Lung (tissue), 12 donors: ENCODE data around the gene SPATA3. TPM values are rescaled to one million over a fixed set of nuclear protein-coding genes. Genes with fewer than 3 reads are reported as not detected.

Source experiments
- ATAC-seq: fragments of 200-7000 bp; cut with Tn5 transposase; one replicate; pipeline ENCODE4 v1.9.1; 2020; ENCODE audit warnings: moderate number of reproducible peaks; ENCODE audit not compliant: insufficient read depth, low FRiP score
- DNase-seq, 3 donors: peaks; one replicate each; pipeline ENCODE4 v3.0.0-alpha.2; 2013 to 2017
- H3K27ac ChIP-seq, 2 donors: one replicate each; pipeline ENCODE4 v1.5.1; 2013; ENCODE audit warnings: mild to moderate bottlenecking in 2 of 2, moderate library complexity in 2 of 2, control low read depth in 1 of 2, inconsistent platforms in 1 of 2, low read depth in 1 of 2, low read length in 1 of 2
- H3K27me3 ChIP-seq, 3 donors: one replicate each; pipeline ENCODE4 v1.5.1; 2013; ENCODE audit warnings: low read length in 2 of 3; ENCODE audit not compliant: control insufficient read depth in 3 of 3, insufficient read depth in 3 of 3
- H3K36me3 ChIP-seq, 4 donors: one replicate each; pipeline ENCODE4 v1.5.1; 2013; ENCODE audit warnings: low read length in 4 of 4, mild to moderate bottlenecking in 1 of 4, moderate library complexity in 1 of 4; ENCODE audit not compliant: control insufficient read depth in 4 of 4, insufficient read depth in 4 of 4
- H3K4me1 ChIP-seq, 5 donors: one replicate each; pipeline ENCODE4 v1.5.1; 2013; ENCODE audit warnings: low read length in 5 of 5, mild to moderate bottlenecking in 2 of 5, moderate library complexity in 1 of 5; ENCODE audit not compliant: control insufficient read depth in 5 of 5, insufficient read depth in 5 of 5
- H3K4me3 ChIP-seq: one replicate; pipeline ENCODE4 v1.5.1; 2013; ENCODE audit warnings: mild to moderate bottlenecking, control low read depth, moderate library complexity
- H3K9ac ChIP-seq, 2 donors: one replicate each; pipeline ENCODE4 v1.5.1; 2013; ENCODE audit warnings: low read length in 2 of 2, control low read depth in 1 of 2; ENCODE audit not compliant: insufficient read depth in 1 of 2
- H3K9me3 ChIP-seq, 4 donors: one replicate each; pipeline ENCODE4 v1.5.1; 2013; ENCODE audit warnings: low read length in 3 of 4, mild to moderate bottlenecking in 1 of 4, moderate library complexity in 1 of 4; ENCODE audit not compliant: control insufficient read depth in 4 of 4, insufficient read depth in 3 of 4
- WGBS, 2 donors: extraction: QIAGEN DNeasy Blood & Tissue Kit; methylation state at CpG; one replicate each; pipeline ENCODE4 v1.1.7; 2013; 5-methylcytosine and 5-hydroxymethylcytosine counted together
- polyA plus RNA-seq, 2 donors: library from polyadenylated mRNA; stranded (reverse); fragments of 200-250 nt; gene quantifications; one replicate each; pipeline ENCODE4 v1.2.1, GENCODE V29; 2013
- total RNA-seq, 2 donors: library from RNA; depleted of rRNA in 1 of 2; stranded (reverse); fragments of >200 nt in 1 of 2; gene quantifications; one replicate each; pipeline ENCODE4 v1.2.1, GENCODE V29; 2014 to 2021
- TF ChIP-seq, protein P1 (sequence below): IDR thresholded peaks from 2 replicates; pipeline ENCODE4 v1.5.1; 2012; ENCODE audit warnings: mild to moderate bottlenecking; ENCODE audit errors: control extremely low read depth, extremely low read depth
- donor health status: control.
- donor health status: control.
- donor health status: Bipolar disorder and iron deficiency.
- donor health status: healthy.
- donor health status: DM: yes; HTN: yes; CAD: no.

Gene SPATA3
- total and polyA plus RNA-seq, 4 donors: not detected

- Histone ChIP-seq H3K4me1 (no peaks in the 10 kb centered on the region), H3K36me3 (no peaks in the 10 kb centered on the region), H3K4me3 (no peak overlapping the region), H3K27me3 (peaks cover 0 to 4% (median 2%) of the 10 kb centered on the region in 3 donors), H3K27ac (no peak overlapping the region), H3K9me3 (no peaks in the 10 kb centered on the region), H3K9ac (no peak overlapping the region)
- DNase-seq: no peak
- TF ChIP-seq, protein P1, sequence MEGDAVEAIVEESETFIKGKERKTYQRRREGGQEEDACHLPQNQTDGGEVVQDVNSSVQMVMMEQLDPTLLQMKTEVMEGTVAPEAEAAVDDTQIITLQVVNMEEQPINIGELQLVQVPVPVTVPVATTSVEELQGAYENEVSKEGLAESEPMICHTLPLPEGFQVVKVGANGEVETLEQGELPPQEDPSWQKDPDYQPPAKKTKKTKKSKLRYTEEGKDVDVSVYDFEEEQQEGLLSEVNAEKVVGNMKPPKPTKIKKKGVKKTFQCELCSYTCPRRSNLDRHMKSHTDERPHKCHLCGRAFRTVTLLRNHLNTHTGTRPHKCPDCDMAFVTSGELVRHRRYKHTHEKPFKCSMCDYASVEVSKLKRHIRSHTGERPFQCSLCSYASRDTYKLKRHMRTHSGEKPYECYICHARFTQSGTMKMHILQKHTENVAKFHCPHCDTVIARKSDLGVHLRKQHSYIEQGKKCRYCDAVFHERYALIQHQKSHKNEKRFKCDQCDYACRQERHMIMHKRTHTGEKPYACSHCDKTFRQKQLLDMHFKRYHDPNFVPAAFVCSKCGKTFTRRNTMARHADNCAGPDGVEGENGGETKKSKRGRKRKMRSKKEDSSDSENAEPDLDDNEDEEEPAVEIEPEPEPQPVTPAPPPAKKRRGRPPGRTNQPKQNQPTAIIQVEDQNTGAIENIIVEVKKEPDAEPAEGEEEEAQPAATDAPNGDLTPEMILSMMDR: no peak
- no peak for ATAC-seq
- 74 to 84% methylated on average over 10 of the region's 10 CpGs for WGBS, 2 donors
Observed at GRCh38 chr2:231007286-231008098, 11.6 kb downstream of the SPATA3 start.

DNA sequence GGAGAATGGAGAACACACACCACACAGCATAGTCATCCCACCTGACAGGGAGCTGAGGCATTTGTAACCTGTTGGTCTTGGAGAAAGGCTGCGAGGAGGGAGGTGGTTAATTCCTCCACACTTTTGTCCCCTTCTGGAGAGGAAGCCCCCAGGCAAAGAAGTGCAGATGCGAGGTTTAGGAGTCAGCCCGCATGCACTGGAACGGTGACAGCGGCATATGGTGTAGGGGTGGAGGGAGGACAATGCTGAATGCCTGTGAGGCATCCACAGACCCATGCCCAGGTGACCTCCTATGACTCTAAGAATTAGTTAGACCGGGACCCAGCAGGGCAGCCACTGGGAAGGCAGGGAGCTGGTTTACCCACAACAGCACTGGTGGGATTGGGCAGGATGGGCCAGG, 12.2 kb downstream of the SPATA3 start:
- TF ChIP-seq, protein P1: no peak
- WGBS, 2 donors: 91 to 95% methylated on average over 6 of the region's 6 CpGs

GRCh38 chr2:231009236-231009919, 13.5 kb downstream of the SPATA3 start:
- ATAC-seq: no peak
- Histone ChIP-seq H3K27me3 (peaks cover 0 to 2% (median 0%) of the 10 kb centered on the region in 3 donors), H3K9me3 (no peaks in the 10 kb centered on the region), H3K36me3 (no peaks in the 10 kb centered on the region), H3K4me3 (no peak overlapping the region), H3K4me1 (no peaks in the 10 kb centered on the region), H3K27ac (no peak overlapping the region), H3K9ac (no peak overlapping the region)
- DNase-seq: no peak
- TF ChIP-seq, protein P1: no peak
- WGBS, 2 donors: 66 to 80% methylated on average over 14 of the region's 14 CpGs

More for the DNA sequence above, 12.2 kb downstream of the SPATA3 start:
- no peak for DNase-seq
- H3K9ac ChIP-seq: no peak overlapping the region
- ATAC-seq: no peak
- H3K36me3 ChIP-seq: no peaks in the 10 kb centered on the region
- H3K4me3 ChIP-seq: no peak overlapping the region
- no peaks in the 10 kb centered on the region for H3K9me3 ChIP-seq
- peaks cover 0 to 2% (median under 1%) of the 10 kb centered on the region in 3 donors for H3K27me3 ChIP-seq
- no peak overlapping the region for H3K27ac ChIP-seq
- H3K4me1 ChIP-seq: no peaks in the 10 kb centered on the region
